ENCODE data around the gene NUDCD3.

The NUDCD3 gene

GRCh38 chr7:44490351-44491200 lies at the start of gene NUDCD3:
TSS of gene NUDCD3 (minus strand) at chr7:44490658. CDS start at chr7:44490600, 58 bp downstream.
- peak; percentile 74 for DNase-seq (ENCODE audit: low read depth)

- no peak for DNase-seq (ENCODE audit: low read depth)
These were observed 49.4 kb upstream of the NUDCD3 start for GRCh38 chr7:44539669-44540506.

- DNase-seq (ENCODE audit: low read depth) = no peak
These were observed 48.6 kb upstream of the NUDCD3 start for GRCh38 chr7:44538798-44539668.

- DNase-seq (ENCODE audit: low read depth) = no peak
These were observed 47.8 kb upstream of the NUDCD3 start for GRCh38 chr7:44538093-44538797.

GRCh38 chr7:44537442-44537841 lies 47.0 kb upstream of the NUDCD3 start:
- DNase-seq (ENCODE audit: low read depth) = no peak

DNA sequence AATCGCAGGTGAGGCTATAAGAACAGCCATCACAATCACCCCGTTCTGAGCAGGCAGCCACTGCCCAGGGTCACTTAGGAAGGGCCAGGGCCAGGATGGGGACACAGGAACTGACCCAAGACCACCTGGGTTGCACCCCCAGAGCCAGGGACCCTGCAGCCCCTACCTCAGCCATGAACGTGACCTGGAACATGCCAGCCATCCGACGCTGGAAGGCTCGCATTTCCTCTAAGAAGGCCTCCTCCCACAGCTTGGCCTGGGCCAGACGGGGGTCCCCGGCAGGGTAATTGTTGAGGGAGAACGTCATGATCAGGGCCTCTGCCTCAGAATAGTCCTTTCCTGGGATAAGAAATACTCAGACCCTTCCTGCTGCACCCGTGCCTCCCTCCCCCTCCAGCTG lies 45.6 kb upstream of the NUDCD3 start:
- DNase-seq (ENCODE audit: low read depth) = no peak

GRCh38 chr7:44535348-44536064 lies 45.0 kb upstream of the NUDCD3 start:
- no peak for DNase-seq (ENCODE audit: low read depth)

DNA sequence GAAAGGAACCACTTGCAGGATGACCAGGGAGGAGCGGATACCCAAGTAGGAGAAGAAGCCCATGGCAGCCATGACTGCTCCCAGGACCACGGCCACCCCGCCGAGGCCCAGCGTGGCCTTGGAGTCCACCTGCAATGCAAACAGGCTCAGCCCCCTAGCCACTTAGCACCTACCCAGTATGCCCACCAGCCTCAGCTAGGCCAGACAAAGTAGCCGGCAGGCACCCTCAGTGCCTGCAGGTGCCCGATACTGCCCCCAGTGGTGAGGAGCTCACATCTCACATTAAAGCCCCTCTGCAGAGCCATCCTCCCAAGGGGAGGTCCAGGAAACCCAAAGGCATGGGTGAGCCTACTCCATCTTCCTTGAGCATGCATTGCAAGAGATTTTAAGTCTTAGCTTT lies 44.0 kb upstream of the NUDCD3 start:
- peak; percentile 18 for DNase-seq (ENCODE audit: low read depth)

DNA sequence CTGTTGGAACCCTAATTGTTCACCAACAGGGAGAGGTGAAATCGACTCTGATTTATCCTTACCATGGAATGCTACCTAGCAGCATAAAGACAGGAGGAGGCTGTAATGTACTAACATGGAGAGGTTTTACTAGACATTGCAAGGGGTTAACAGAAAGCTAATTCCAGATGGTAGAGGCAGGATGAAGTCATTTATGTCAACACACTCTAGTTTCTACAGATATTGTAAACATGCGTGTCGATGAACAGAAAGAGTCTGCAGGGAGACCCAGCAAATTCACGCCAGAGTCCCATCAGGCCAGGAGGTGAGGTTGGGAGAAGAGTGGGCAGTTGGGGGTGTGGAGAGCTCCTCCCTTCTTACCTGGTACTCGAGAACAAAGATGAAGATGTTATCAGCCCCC lies 43.6 kb upstream of the NUDCD3 start:
- DNase-seq (ENCODE audit: low read depth) = no peak

DNA sequence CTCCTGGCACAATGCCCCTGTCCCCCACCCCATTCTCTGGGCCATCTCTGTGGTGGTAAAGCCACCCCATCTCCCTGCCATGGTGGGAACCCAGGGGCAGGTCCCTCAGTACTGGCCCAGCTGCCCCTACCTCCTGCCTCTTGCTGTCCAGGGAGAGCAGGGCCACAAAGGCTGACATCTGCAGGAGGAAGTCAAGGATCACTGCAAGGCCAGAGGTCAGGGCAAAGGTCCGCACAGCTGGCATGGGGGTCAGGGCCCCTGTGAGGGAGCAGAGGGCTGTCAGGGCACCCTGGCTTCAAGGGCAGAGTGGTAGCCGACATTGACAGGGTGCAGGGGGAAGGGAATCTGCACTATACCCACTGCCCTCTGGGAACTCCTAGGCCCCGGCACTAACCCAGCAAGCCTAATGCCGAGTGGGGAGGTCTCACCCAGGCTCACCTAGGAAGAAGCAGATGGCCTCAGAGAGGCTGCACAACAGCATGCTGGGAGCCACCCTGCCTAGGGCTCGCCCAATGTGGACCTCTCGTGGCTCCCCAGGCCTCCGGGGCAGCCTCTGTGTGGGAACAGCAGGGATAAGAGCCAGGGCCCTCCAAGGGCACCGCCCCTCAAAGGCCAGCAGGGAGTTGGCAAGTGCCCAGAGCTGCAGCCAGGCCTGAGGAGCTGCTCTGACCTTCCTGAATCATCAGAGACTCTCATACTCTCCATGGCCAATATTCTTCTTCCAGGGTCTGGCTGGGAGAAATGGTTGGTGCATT lies 43.0 kb upstream of the NUDCD3 start:
- DNase-seq (ENCODE audit: low read depth) = no peak

GRCh38 chr7:44531421-44532380 lies 41.2 kb upstream of the NUDCD3 start:
- DNase-seq (ENCODE audit: low read depth) = no peak

GRCh38 chr7:44530990-44531389 lies 40.5 kb upstream of the NUDCD3 start:
- DNase-seq (ENCODE audit: low read depth) = no peak

GRCh38 chr7:44524811-44525388 lies 34.4 kb upstream of the NUDCD3 start:
- no peak for DNase-seq (ENCODE audit: low read depth)

- DNase-seq (ENCODE audit: low read depth) = no peak
These were observed 31.9 kb upstream of the NUDCD3 start for GRCh38 chr7:44522315-44522714.

DNA sequence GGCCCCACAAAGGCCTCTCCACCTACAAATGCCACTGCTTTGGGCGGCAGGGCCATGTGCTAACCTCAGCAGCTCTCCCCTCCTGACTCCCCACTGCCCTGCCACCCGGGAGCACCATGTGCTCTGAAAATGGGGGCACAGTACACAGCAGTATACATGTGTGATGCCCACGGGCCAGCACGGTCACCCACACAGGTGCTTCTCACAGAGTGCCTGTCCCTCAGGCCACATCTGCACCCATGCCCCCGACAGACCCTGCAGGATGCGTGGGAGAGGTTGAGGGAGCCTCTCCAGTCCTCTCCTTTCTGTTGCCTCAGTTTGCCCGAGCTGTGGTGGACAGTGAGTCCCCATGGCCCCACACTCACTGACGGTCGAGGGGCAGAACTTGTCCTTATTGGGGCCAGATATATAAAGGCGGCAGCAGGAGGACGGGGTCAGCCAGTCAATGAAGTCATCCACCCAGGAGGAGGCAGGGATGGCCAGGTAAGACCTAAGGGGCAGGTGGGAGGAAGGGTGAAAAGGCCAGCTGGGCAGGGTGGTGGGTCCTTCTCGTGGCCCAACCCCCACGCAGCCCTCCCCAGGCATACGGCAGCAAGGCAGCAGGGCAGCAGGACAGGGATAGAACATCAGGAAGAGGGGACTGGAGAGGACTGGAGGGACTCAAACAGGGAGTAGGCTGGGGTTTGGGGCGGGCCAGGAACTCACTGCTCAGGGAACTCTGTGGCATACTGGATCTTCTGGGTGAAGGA lies 31.1 kb upstream of the NUDCD3 start:
- DNase-seq (ENCODE audit: low read depth) = no peak

DNA sequence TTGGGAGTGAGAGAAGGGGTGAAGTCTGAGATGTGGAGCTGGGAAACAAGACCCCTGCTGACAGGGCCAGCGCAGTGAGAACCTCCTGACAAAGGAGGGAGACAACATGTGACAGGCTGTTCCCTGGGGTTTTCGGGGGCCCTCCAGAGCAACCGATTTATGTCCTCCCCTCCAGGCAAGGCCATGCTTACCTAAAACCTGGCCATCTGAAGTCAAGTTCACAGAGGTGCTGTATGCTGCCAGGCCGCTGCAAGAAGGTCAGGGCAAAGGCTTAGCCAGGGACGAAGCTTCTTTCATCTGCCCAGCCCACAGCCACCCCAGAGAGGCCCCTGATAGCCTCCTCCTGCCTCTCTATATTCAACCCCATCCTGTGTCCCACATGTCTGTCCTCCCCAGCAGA lies 30.1 kb upstream of the NUDCD3 start:
- no peak for DNase-seq (ENCODE audit: low read depth)

DNA sequence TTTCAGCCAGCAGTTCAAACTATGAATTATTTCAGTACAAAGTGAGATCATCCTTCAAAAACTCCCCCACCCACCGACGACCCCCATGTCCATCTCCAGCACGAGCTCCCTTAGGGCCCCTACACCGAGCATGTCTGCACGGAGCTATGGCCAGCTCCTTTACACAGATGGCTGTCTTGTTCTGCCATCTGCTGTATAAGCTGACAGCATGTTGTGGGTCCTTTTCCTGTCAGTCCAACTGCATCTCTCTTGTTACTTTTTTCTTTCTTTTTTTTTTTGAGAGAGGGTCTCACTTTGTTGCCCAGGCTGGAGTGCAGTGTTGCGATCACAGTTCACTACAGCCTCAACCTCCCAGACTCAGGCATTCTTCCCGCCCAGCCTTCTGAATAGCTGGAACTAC lies 29.1 kb upstream of the NUDCD3 start:
- no peak for DNase-seq (ENCODE audit: low read depth)

- no peak for DNase-seq (ENCODE audit: low read depth)
These were observed 28.3 kb upstream of the NUDCD3 start for GRCh38 chr7:44518761-44519160.
